Right lobe of liver (tissue), 6 donors: Measurements from ENCODE around the gene TCP10L. TPM values are rescaled to one million over a fixed set of nuclear protein-coding genes. Genes with fewer than 3 reads are reported as not detected.

Source experiments
- ATAC-seq, 4 donors: fragments of 200-7000 bp; cut with Tn5 transposase; one replicate each; pipeline ENCODE4 v1.9.1; 2020; ENCODE audit warnings: mild to moderate bottlenecking in 4 of 4, moderate library complexity in 4 of 4
- DNase-seq, 3 donors: peaks; one replicate each; pipeline ENCODE4 v3.0.0-alpha.2; 2020
- H3K27ac ChIP-seq, 3 donors: fragments of 200-600 bp; one replicate each; pipeline ENCODE4 v1.8.0; 2022
- H3K27me3 ChIP-seq, 2 donors: fragments of 200-600 bp; one replicate each; pipeline ENCODE4 v1.8.0; 2022
- H3K36me3 ChIP-seq, 4 donors: fragments of 200-600 bp; sonication (generic) in 1 of 4; one replicate each; pipeline versions ENCODE4 v1.5.1 to v1.8.0; 2017 to 2022; ENCODE audit warnings: control low read depth in 1 of 4
- H3K4me1 ChIP-seq, 4 donors: fragments of 200-600 bp; sonication (generic) in 1 of 4; one replicate each; pipeline versions ENCODE4 v1.5.1 to v1.8.0; 2017 to 2022; ENCODE audit warnings: control low read depth in 1 of 4
- H3K4me3 ChIP-seq, 3 donors: fragments of 200-600 bp; one replicate each; pipeline ENCODE4 v1.8.0; 2022
- H3K9me3 ChIP-seq, 4 donors: fragments of 200-600 bp; sonication (generic) in 1 of 4; one replicate each; pipeline versions ENCODE4 v1.5.1 to v1.8.0; 2017 to 2022; ENCODE audit warnings: control low read depth in 1 of 4
- CTCF ChIP-seq, 4 donors: fragments of 200-600 bp in 3 of 4; fragments of 450-650 bp in 1 of 4; IDR thresholded peaks; one replicate each; pipeline versions ENCODE4 v1.5.1 to v1.8.0; 2016 to 2022; ENCODE audit warnings: antibody characterized with exemption in 4 of 4, mild to moderate bottlenecking in 2 of 4
- POLR2A ChIP-seq: fragments of 450-650 bp; IDR thresholded peaks from one replicate; pipeline ENCODE4 v1.6.1; 2017; ENCODE audit warnings: antibody characterized with exemption, mild to moderate bottlenecking
- WGBS: methylation state at CpG from one replicate; pipeline ENCODE4 v1.1.6; 2018; ENCODE audit warnings: low coverage, low lambda C conversion rate; ENCODE audit not compliant: insufficient coverage; ENCODE audit errors: missing lambda C conversion rate; 5-methylcytosine and 5-hydroxymethylcytosine counted together
- intact Hi-C, 2 donors: fragments of 100-400 bp; cut with DNase I; formaldehyde crosslinking; loops; one replicate each; pipeline versions ENCODE4 v1.11.2 to v1.14.1; 2022
- total RNA-seq, 6 experiments: library from RNA; depleted of rRNA in 2 of 6; stranded (reverse); fragments of >200 nt in 2 of 6; fragmentation: NEBNext Ultra II Directional in 3 of 6; extraction: Animal tissue kit (Norgen Biotek cat#: 25700) in 3 of 6; gene quantifications; one replicate each; pipeline versions ENCODE4 v1.1.0 to v1.2.4, GENCODE V29; 2016 to 2023
- donor health status: DM: no; HTN: yes; CAD: no.
- donor health status: DM: no; HTN: no; CAD: no.
- donor health status: DM: no; HTN: no; CAD: no.
- donor health status: DM: no; HTN: yes; CAD: no.
- donor health status: DM: no; HTN: yes; CAD: no.

The TCP10L gene
- total RNA-seq, 6 experiments from 2014 or later, result 1.5 to 7.1 (median 3.8) TPM

- TF ChIP-seq CTCF (IDR thresholded peaks at IDR 0.05), result no peak
- no peak for TF ChIP-seq POLR2A
- H3K27me3 ChIP-seq, result no peaks in the 10 kb centered on the region
- 68% methylated on average over 4 of the region's 13 CpGs for WGBS
- no peaks in the 10 kb centered on the region for H3K36me3 ChIP-seq
- DNase-seq (no peak), ATAC-seq (no peak)
- intact Hi-C loops, result no loop called here
- no peaks in the 10 kb centered on the region for H3K9me3 ChIP-seq
- peaks cover 0 to 6% (median 0%) of the 10 kb centered on the region in 4 donors for H3K4me1 ChIP-seq
- H3K27ac ChIP-seq, result no peak overlapping the region
- H3K4me3 ChIP-seq, result no peak overlapping the region
Measured at GRCh38 chr21:32587120-32587519, 1.8 kb upstream of the TCP10L start.

DNA sequence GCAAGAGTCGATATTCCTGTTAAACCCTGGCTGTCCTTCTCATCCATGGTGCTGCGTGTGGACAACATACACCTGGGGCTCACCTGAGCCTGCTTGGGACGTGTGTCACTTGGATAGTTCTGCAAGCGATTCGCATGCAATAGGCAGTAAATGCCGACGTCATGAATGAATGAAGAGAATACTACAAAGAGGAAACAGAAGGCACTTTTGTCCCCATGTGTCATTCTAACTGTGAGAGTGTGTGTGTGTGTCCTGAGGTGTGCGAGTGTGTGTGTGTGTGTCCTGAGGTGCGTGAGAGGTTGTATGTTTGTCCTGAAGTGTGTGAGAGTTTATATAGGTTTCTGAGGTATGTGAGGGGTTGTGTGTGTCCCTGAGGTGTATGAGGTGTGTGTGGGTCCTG, 647 bp upstream of the TCP10L start:
- Histone ChIP-seq H3K4me1 (no peaks in the 10 kb centered on the region), H3K4me3 (no peak overlapping the region), H3K27ac (no peak overlapping the region), H3K36me3 (no peaks in the 10 kb centered on the region), H3K9me3 (no peaks in the 10 kb centered on the region), H3K27me3 (no peaks in the 10 kb centered on the region)
- 72% methylated on average over 7 of the region's 9 CpGs for WGBS
- TF ChIP-seq POLR2A (no peak), CTCF (IDR thresholded peaks at IDR 0.05) (no peak)
- DNase-seq, result no peak
- intact Hi-C loops, result no loop called here
- ATAC-seq, result no peak

DNA sequence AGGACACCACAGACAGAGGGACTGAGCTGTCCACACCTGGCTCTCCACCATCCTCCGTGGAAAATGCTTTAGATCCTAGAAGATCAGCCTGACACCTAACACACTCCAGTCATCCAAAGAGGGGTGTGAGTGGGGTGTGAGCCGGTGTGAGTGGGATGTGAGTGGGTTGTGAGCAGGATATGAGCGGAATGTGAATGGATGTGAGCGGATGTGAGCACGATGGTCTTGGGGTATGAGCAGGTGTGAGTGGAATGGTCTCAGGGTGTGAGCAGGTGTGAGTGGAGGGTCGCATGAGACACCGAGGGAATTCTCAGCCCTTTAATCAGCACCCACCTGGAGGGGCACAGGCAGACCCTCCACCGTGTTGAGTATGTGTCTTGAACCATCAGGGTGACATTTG, 851 bp downstream of the TCP10L start:
- H3K9me3 ChIP-seq, result no peaks in the 10 kb centered on the region
- TF ChIP-seq POLR2A, result no peak
- TF ChIP-seq CTCF (IDR thresholded peaks at IDR 0.05), result no peak
- H3K4me1 ChIP-seq, result no peaks in the 10 kb centered on the region
- intact Hi-C loops, result no loop called here
- H3K27ac ChIP-seq, result no peak overlapping the region
- no peak for DNase-seq
- WGBS, result 72% methylated on average over 6 of the region's 8 CpGs
- H3K4me3 ChIP-seq, result peak overlapping the region in 2 of 3 donors; percentile 46 to 47
- no peaks in the 10 kb centered on the region for H3K27me3 ChIP-seq
- H3K36me3 ChIP-seq, result no peaks in the 10 kb centered on the region
- ATAC-seq, result no peak

DNA sequence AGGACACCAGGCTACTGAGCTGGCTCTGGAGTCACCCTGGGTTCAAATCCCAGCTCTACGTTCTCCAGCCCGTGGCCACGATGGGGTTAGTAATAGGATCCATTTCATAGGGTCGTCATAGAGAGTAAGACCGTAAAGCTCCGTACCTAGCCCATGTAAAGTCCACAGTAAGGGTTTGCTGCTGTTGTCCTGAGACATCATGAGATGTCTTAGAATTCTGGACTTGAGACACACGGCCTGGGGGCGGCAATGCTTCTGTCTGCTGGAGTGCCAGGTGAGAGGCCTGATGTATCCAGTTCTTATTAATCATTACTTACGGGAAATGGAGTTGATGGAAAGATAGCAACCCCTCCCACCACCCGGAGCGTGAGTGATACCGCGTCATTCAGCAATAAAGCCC, 3.6 kb downstream of the TCP10L start:
- Histone ChIP-seq H3K36me3 (no peaks in the 10 kb centered on the region), H3K4me1 (no peaks in the 10 kb centered on the region), H3K4me3 (no peak overlapping the region), H3K27ac (no peak overlapping the region), H3K27me3 (no peaks in the 10 kb centered on the region), H3K9me3 (no peaks in the 10 kb centered on the region)
- DNase-seq (no peak), ATAC-seq (no peak)
- TF ChIP-seq POLR2A (no peak), CTCF (IDR thresholded peaks at IDR 0.05) (no peak)
- intact Hi-C loops, result no loop called here
- 92% methylated on average over 8 of the region's 13 CpGs for WGBS

- no peaks in the 10 kb centered on the region for H3K9me3 ChIP-seq
Measured at GRCh38 chr21:32580949-32581348, 4.4 kb downstream of the TCP10L start.

More at GRCh38 chr21:32580949-32581348, 4.4 kb downstream of the TCP10L start:
- no peak overlapping the region for H3K27ac ChIP-seq
- no peaks in the 10 kb centered on the region for H3K27me3 ChIP-seq
- H3K4me3 ChIP-seq, result no peak overlapping the region
- H3K4me1 ChIP-seq, result no peaks in the 10 kb centered on the region
- DNase-seq, result no peak
- no peak for TF ChIP-seq POLR2A
- TF ChIP-seq CTCF (IDR thresholded peaks at IDR 0.05), result no peak
- intact Hi-C loops, result no loop called here
- H3K36me3 ChIP-seq, result no peaks in the 10 kb centered on the region
- 100% methylated on average over 9 of the region's 13 CpGs for WGBS
- no peak for ATAC-seq
